Natural killer cell treated with Interleukin-12 subunit alpha and Interleukin-12 subunit beta and Interleukin-15 and Interleukin-18, amount 100 ng/mL, for 72 hours (primary cell): ENCODE measurements around the gene MAT2B. TPM values are rescaled to one million over a fixed set of nuclear protein-coding genes. Genes with fewer than 3 reads are reported as not detected.

Source experiments
- ATAC-seq, 2 donors: fragments of 150-1000 bp; cut with Tn5 transposase in 1 of 2; sonication (Bioruptor Pico), chemical (Tn5 transposase) in 1 of 2; 2 replicates each; pipeline ENCODE4 v1.10.0; 2021
- DNase-seq: peaks from one replicate; pipeline ENCODE4 v3.0.0; 2022; ENCODE audit warnings: low spot score
- H3K27ac Mint-ChIP-seq, 2 donors: 1 replicate in 1 of 2; 2 replicates in 1 of 2; pipeline ENCODE4 v1.8.0; 2022; ENCODE audit warnings: mixed read lengths in 2 of 2, mild to moderate bottlenecking in 1 of 2, moderate library complexity in 1 of 2
- H3K27me3 Mint-ChIP-seq, 2 donors: 1 replicate in 1 of 2; 2 replicates in 1 of 2; pipeline ENCODE4 v1.8.0; 2022; ENCODE audit warnings: mixed read lengths in 2 of 2
- H3K36me3 Mint-ChIP-seq: one replicate; pipeline ENCODE4 v1.8.0; 2022; ENCODE audit warnings: mixed read lengths
- H3K4me1 Mint-ChIP-seq, 2 donors: 1 replicate in 1 of 2; 2 replicates in 1 of 2; pipeline ENCODE4 v1.8.0; 2022; ENCODE audit warnings: low read depth in 2 of 2, mixed read lengths in 2 of 2, mild to moderate bottlenecking in 1 of 2
- H3K4me3 Mint-ChIP-seq: one replicate; pipeline ENCODE4 v1.8.0; 2022; ENCODE audit warnings: mixed read lengths
- H3K9me3 Mint-ChIP-seq: 2 replicates; pipeline ENCODE4 v1.8.0; 2022; ENCODE audit warnings: mixed read lengths
- total RNA-seq, 2 donors: library from RNA; stranded (reverse); gene quantifications; one replicate each; pipeline ENCODE4 v1.2.3, GENCODE V29; 2022

Gene MAT2B
- total RNA-seq, 2 donors from 2014 or later, result 35.5 to 86.1 TPM

DNA sequence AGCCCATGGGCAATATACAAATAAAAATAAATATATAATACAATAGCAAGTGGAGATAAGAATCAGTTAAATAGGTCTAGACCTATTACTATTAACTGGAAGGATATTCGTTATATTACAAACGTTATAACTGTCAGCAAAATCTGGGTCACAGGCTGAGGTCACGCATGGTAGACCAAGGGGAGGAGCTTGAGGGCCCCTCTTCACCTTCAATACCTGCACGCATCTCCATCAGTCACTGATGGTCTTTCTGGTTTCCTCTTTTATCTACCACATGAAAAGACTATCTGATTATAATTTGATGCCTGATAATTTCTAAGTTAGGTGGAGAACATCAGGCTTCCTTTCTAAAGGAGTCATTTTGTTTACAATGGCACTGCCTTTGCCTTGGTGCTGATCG is 43.2 kb downstream of the MAT2B start:
- ATAC-seq (no peak), DNase-seq (no peak)
- no peaks in the 10 kb centered on the region for H3K36me3 Mint-ChIP-seq
- no peaks in the 10 kb centered on the region for H3K9me3 Mint-ChIP-seq
- no peak overlapping the region for H3K27ac Mint-ChIP-seq
- H3K4me3 Mint-ChIP-seq, result no peak overlapping the region
- H3K27me3 Mint-ChIP-seq, result peaks cover 13 to 32% of the 10 kb centered on the region in 2 donors
- H3K4me1 Mint-ChIP-seq, result no peaks in the 10 kb centered on the region

DNA sequence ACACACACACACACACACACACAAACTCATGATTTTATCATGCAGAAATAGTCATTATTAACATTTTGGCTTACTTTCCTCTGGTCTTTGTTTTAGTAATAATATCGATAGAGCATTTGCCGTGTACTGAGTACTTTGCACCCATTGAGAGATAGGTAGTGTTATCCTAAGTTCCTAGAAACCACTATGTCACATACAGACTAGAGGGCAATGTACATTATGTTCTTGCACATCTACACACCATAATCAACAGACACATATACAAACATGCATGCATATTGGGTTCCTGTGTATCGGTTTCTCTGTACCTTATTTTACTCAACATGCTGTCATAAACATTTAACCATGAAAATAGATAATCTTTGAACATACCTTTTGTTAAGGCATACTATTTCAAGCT is 45.7 kb downstream of the MAT2B start:
- no peaks in the 10 kb centered on the region for H3K4me1 Mint-ChIP-seq
- H3K27ac Mint-ChIP-seq, result no peak overlapping the region
- ATAC-seq (no peak), DNase-seq (no peak)
- peaks cover 19 to 37% of the 10 kb centered on the region in 2 donors for H3K27me3 Mint-ChIP-seq
- H3K9me3 Mint-ChIP-seq, result no peaks in the 10 kb centered on the region
- H3K36me3 Mint-ChIP-seq, result no peaks in the 10 kb centered on the region
- no peak overlapping the region for H3K4me3 Mint-ChIP-seq

DNA sequence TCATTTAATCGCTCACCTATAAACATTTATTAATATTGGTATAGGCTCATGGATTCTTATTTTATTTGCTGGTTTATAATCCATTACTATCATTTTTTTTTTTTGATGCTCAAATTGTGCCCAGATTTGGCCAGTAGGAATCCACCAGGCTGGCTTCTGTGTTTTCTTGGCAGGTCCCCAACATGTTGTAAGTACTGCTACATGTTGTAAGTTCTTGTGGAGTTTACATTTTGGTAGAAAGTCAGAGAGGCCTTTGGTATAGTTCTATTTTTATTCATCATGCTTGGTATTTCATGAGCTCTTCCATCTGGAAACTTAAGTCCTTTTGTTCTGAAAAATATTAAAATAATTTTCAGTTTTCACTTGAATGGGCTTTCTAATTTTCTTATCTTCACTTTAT is 47.1 kb downstream of the MAT2B start:
- H3K4me1 Mint-ChIP-seq, result no peaks in the 10 kb centered on the region
- no peak for ATAC-seq

DNA sequence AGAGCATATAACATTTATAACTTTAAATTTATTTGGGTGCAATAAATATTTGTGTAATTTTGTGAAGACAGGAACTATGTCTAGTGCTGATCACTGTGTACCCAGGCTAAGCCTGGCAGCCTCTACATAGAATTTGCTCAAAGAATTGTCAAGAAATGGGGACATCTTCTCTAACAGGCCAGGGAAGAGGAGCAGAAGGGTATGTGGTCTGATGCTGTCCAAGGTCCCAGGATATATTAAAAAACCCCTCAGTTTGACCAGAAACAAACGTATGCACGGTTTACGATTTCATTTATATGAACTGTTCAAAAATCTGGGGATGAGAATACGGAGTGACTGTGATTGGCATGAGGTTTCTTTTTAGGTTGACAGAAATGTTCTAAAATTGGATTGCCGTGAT is 55.9 kb downstream of the MAT2B start:
- no peak for ATAC-seq
- Mint-ChIP-seq H3K9me3 (no peaks in the 10 kb centered on the region), H3K27ac (no peak overlapping the region), H3K27me3 (peaks cover 18 to 32% of the 10 kb centered on the region in 2 donors), H3K4me3 (no peak overlapping the region), H3K4me1 (peaks cover 9 to 14% of the 10 kb centered on the region in 2 donors), H3K36me3 (no peaks in the 10 kb centered on the region)
- DNase-seq, result no peak

More for the DNA sequence above, 47.1 kb downstream of the MAT2B start:
- Mint-ChIP-seq H3K4me3 (no peak overlapping the region), H3K27ac (no peak overlapping the region), H3K27me3 (peaks cover 22 to 37% of the 10 kb centered on the region in 2 donors), H3K36me3 (no peaks in the 10 kb centered on the region), H3K9me3 (no peaks in the 10 kb centered on the region)
- no peak for DNase-seq

DNA sequence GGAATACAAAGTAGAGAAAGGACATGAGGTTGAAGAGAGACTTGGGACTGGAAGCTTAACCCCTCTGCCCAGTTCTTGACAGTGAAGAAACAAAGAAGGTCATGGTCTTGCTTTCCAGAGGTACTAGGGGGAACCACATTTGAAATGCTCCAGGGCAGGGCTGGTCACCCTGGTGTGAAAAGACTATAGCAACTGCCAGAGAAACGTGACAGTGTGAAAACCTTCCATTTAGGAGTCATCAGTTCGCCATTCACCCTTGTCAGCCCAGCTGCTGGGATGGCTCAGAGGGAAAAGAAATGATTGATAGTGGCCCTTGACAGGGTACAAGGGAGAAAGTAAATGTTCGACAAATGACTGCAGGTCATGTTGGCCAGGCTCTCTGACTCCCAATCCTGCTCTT is 56.7 kb downstream of the MAT2B start:
- H3K9me3 Mint-ChIP-seq, result no peaks in the 10 kb centered on the region
- peaks cover 18 to 40% of the 10 kb centered on the region in 2 donors for H3K27me3 Mint-ChIP-seq
- no peak overlapping the region for H3K27ac Mint-ChIP-seq
- no peaks in the 10 kb centered on the region for H3K36me3 Mint-ChIP-seq
- DNase-seq (no peak), ATAC-seq (no peak)
- H3K4me3 Mint-ChIP-seq, result no peak overlapping the region
- H3K4me1 Mint-ChIP-seq, result peaks cover 14 to 18% of the 10 kb centered on the region in 2 donors

DNA sequence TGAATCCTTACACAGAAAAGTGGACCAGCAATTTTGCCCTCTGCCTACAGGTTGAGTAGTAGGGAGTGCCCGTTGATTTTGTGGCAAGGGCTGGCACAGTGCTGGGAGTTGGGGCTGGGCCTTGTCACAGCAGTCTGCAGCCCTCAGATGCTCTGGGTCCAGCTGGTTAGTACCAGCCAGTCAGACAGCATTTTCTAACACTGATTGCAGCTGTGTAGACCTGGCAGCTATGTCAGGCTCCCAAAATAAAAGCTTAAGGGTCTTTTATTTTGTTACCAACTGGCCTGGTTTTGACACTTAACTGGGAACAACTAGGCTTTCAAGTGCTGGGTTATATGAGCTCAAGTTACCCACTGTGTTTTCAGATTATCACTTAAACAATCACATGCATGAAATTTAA is 57.7 kb downstream of the MAT2B start:
- no peaks in the 10 kb centered on the region for H3K36me3 Mint-ChIP-seq
- no peaks in the 10 kb centered on the region for H3K9me3 Mint-ChIP-seq
- no peak for ATAC-seq
- H3K27me3 Mint-ChIP-seq, result peaks cover 21 to 50% of the 10 kb centered on the region in 2 donors
- no peak overlapping the region for H3K27ac Mint-ChIP-seq
- H3K4me1 Mint-ChIP-seq, result peaks cover 14 to 21% of the 10 kb centered on the region in 2 donors
- DNase-seq, result no peak
- no peak overlapping the region for H3K4me3 Mint-ChIP-seq

DNA sequence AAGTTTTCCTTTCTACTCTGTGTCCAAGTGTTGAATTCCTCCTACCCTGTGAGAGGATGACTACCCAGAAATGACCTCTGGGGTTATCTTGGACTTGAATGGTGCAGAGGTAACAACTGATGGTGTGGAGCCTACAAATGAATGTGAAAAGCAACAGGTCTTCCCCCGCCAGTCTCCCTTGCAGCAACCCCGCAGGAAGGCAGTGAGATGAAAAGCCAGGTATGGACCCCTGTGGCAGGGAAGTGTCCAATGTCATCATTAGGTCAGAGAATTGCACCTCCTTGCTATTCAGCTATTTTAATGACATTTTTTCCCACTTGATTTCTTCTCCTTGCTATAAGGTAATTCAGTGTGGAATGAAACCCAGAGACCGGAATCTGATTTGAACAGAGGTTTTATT is 58.5 kb downstream of the MAT2B start:
- Mint-ChIP-seq H3K4me3 (no peak overlapping the region), H3K27me3 (peaks cover 27 to 58% of the 10 kb centered on the region in 2 donors)
- no peak for ATAC-seq

DNA sequence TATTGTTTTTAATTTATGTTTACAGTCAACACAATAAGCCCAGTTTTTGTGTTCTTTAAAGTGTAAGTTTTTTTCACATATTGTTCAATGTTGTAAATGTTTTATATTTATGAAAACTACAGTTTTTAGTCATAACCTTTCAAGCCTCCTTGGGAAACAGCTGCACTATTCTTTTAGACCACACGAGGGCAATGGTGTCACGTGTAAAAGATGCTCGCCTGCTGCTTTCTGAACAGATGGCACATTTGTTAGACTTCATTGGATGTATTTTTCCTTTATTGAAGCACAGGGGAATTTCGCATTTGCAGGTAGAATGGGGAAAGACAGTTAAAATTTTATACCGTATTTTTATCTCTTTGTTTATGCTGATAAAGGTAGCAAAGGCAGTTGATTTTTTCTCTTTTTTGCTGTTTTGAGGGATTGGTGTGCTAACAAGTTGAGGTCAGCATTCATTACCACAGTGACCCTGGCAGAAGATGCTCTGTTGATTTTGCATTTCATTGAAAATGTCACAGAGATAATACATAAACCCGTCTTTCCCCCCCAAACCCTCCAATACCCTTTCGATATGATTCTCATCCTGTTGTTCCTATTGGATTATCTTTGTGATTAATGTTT is 59.0 kb downstream of the MAT2B start:
- no peak overlapping the region for H3K4me3 Mint-ChIP-seq
- peaks cover 14 to 21% of the 10 kb centered on the region in 2 donors for H3K4me1 Mint-ChIP-seq
- no peak overlapping the region for H3K27ac Mint-ChIP-seq
- H3K9me3 Mint-ChIP-seq, result no peaks in the 10 kb centered on the region
- no peaks in the 10 kb centered on the region for H3K36me3 Mint-ChIP-seq
- H3K27me3 Mint-ChIP-seq, result peaks cover 32 to 63% of the 10 kb centered on the region in 2 donors
- ATAC-seq, result peak in 1 of 2 donors; percentile 51
- DNase-seq, result no peak

More for the DNA sequence above, 58.5 kb downstream of the MAT2B start:
- H3K9me3 Mint-ChIP-seq, result no peaks in the 10 kb centered on the region
- peaks cover 14 to 21% of the 10 kb centered on the region in 2 donors for H3K4me1 Mint-ChIP-seq
- H3K36me3 Mint-ChIP-seq, result no peaks in the 10 kb centered on the region
- DNase-seq, result no peak
- no peak overlapping the region for H3K27ac Mint-ChIP-seq

DNA sequence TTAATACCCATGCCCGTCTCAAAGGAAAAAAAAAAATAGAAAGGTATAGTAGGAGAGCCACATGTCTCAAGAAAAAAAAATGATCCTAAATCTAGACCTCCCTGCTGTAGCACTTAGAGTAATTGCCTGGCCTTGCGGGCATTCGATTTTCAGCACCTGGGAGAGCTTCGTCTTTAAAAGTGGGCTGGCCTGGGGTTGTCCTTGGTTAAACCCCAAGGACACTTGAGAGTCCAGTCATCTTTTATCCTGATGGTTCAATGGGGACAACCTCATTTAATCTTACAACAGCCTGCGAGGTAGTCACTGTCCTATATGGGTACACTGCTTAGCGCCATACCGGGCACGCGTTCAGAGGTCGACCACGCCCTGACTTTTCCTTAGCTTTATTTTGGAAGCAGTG is 60.1 kb downstream of the MAT2B start:
- H3K9me3 Mint-ChIP-seq, result no peaks in the 10 kb centered on the region
- DNase-seq (no peak), ATAC-seq (no peak)
- no peak overlapping the region for H3K27ac Mint-ChIP-seq
- peaks cover 38 to 72% of the 10 kb centered on the region in 2 donors for H3K27me3 Mint-ChIP-seq
- H3K36me3 Mint-ChIP-seq, result no peaks in the 10 kb centered on the region
- peak overlapping the region; percentile 57 for H3K4me3 Mint-ChIP-seq
- H3K4me1 Mint-ChIP-seq, result peaks cover 14 to 21% of the 10 kb centered on the region in 2 donors

DNA sequence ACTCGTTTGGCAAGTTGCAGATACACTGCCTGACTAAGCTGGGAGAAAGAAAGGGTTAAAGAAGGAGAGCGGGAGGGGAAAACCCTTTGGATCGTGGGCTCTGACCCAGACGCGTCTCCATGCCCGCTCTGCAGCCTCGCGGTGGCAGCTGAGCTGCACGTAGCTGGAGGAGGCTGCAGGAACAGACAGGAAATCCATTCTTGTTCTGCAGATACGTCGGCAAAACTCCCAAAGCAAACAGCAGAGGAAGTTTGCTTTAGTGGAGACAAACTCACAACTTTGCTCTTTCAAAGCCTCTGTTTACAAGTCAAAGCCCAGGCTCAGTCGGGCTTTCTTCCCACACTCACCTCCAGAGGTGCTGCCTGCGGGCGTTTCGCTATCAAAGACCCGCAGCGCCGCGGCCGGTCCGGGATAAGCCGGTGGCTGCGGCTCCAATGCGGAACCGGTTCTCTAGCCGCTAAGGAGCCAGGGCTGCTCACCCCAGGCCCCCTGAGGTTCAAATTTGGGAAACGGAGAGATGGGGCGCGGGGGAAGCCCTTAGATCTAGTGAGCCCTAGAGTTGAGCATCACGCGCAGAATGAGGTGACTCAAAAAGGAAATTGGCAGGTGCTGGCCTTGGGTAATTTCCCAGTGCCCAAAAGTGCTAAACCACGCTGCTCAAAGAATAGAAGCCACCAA is 60.7 kb downstream of the MAT2B start:
- peaks cover 14 to 21% of the 10 kb centered on the region in 2 donors for H3K4me1 Mint-ChIP-seq
- no peaks in the 10 kb centered on the region for H3K9me3 Mint-ChIP-seq
- peak; percentile 63 to 67 for ATAC-seq
- peak overlapping the region; percentile 57 for H3K4me3 Mint-ChIP-seq
- H3K27me3 Mint-ChIP-seq, result peaks cover 42 to 72% of the 10 kb centered on the region in 2 donors
- no peak overlapping the region for H3K27ac Mint-ChIP-seq
- no peaks in the 10 kb centered on the region for H3K36me3 Mint-ChIP-seq
- DNase-seq, result no peak

DNA sequence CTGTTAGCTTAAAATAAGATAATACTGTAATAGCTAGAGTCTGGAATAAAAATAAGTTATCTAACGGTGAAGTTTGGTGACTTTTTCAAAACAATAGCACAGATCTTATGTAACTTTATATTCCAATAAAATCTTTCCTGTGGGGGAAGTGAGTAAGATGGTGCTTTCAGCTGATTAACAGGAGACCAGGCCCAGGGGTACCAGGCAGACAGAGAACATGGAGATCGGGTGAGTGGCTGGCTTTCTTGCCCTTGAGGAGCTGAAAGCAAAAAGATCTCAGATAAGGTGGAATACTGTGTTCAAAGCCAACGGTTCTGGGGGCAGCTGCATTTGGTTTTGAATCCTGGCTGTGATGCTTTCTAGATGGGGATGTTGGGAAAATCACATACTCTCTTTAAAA is 61.3 kb downstream of the MAT2B start:
- H3K9me3 Mint-ChIP-seq, result no peaks in the 10 kb centered on the region
- DNase-seq (no peak), ATAC-seq (no peak)
- no peak overlapping the region for H3K4me3 Mint-ChIP-seq
- H3K27me3 Mint-ChIP-seq, result peaks cover 42 to 68% of the 10 kb centered on the region in 2 donors
- H3K36me3 Mint-ChIP-seq, result no peaks in the 10 kb centered on the region
- no peak overlapping the region for H3K27ac Mint-ChIP-seq
- H3K4me1 Mint-ChIP-seq, result peaks cover 14 to 21% of the 10 kb centered on the region in 2 donors

DNA sequence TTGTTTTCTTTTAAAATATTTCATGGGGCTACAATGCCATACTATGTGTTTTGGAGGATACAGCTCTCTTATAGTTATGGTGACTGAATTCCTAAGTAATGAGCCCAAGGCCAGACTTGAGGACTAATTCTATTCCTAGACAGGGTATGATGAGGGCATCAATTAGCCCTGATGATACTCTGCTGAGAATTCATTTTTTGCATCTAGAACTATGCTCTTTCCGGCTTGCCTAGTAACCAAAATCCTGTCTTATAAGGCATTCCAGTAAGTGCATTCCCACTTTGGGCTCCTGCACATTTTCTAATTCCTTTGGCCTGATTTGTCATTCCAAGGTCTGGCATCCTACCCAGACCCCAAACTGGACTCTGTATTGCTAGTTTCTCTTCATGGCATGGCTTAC is 62.4 kb downstream of the MAT2B start:
- H3K9me3 Mint-ChIP-seq, result no peaks in the 10 kb centered on the region
- ATAC-seq, result no peak
- peaks cover 45 to 60% of the 10 kb centered on the region in 2 donors for H3K27me3 Mint-ChIP-seq
- H3K36me3 Mint-ChIP-seq, result no peaks in the 10 kb centered on the region
- H3K27ac Mint-ChIP-seq, result no peak overlapping the region
- peaks cover 14 to 21% of the 10 kb centered on the region in 2 donors for H3K4me1 Mint-ChIP-seq
- DNase-seq, result no peak
- H3K4me3 Mint-ChIP-seq, result no peak overlapping the region
